Lower leg skin (tissue), 4 donors: ENCODE data around the gene NFKBIZ. TPM values are rescaled to one million over a fixed set of nuclear protein-coding genes. Genes with fewer than 3 reads are reported as not detected.

Source experiments
- DNase-seq, 2 donors: peaks; one replicate each; pipeline ENCODE4 v3.0.0-alpha.2; 2019; ENCODE audit warnings: low spot score in 2 of 2
- H3K4me3 ChIP-seq: fragments of 200-600 bp; sonication (generic); 2 replicates; pipeline ENCODE4 v1.5.1; 2017; ENCODE audit warnings: mild to moderate bottlenecking, low read depth; ENCODE audit not compliant: poor library complexity, severe bottlenecking
- CTCF ChIP-seq, 3 donors: fragments of 450-650 bp; IDR thresholded peaks; one replicate each; pipeline ENCODE4 v1.5.1; 2016; ENCODE audit warnings: antibody characterized with exemption in 3 of 3, mild to moderate bottlenecking in 3 of 3, moderate library complexity in 2 of 3
- POLR2A ChIP-seq, 2 donors: fragments of 450-650 bp; IDR thresholded peaks; one replicate each; pipeline ENCODE4 v1.6.1; 2016 to 2017; ENCODE audit warnings: antibody characterized with exemption in 2 of 2, mild to moderate bottlenecking in 1 of 2, moderate library complexity in 1 of 2
- WGBS, 2 donors: methylation state at CpG; one replicate each; pipeline ENCODE4 v1.1.5; 2018; 5-methylcytosine and 5-hydroxymethylcytosine counted together
- intact Hi-C: fragments of 100-400 bp; cut with DNase I; formaldehyde crosslinking; loops from one replicate; pipeline ENCODE4 v1.15.0; 2023; ENCODE audit warnings: low total_unique reads
- total RNA-seq, 4 donors: library from RNA; depleted of rRNA; stranded (reverse); fragments of >200 nt; gene quantifications; one replicate each; pipeline ENCODE4 v1.1.0, GENCODE V29; 2016

The NFKBIZ gene
- total RNA-seq, 4 donors from 2014 or later: 155 to 440 (median 310) TPM

GRCh38 chr3:101819649-101820206, 29.6 kb upstream of the NFKBIZ start:
- H3K4me3 ChIP-seq: no peak overlapping the region
- 83 to 91% methylated on average over 2 of the region's 2 CpGs for WGBS, 2 donors
- TF ChIP-seq CTCF (IDR thresholded peaks at IDR 0.05) (no peak), POLR2A (IDR thresholded peaks at IDR 0.05) (no peak)
- intact Hi-C loops: no loop called here
- DNase-seq: no peak

GRCh38 chr3:101821503-101821902, 27.8 kb upstream of the NFKBIZ start:
- DNase-seq: no peak
- intact Hi-C loops: no loop called here
- WGBS, 2 donors: 97 to 98% methylated on average over 19 of the region's 19 CpGs
- TF ChIP-seq CTCF (IDR thresholded peaks at IDR 0.05) (no peak), POLR2A (IDR thresholded peaks at IDR 0.05) (no peak)
- no peak overlapping the region for H3K4me3 ChIP-seq

GRCh38 chr3:101823525-101823924, 25.8 kb upstream of the NFKBIZ start:
- 62 to 67% methylated on average over 5 of the region's 5 CpGs for WGBS, 2 donors
- intact Hi-C loops: no loop called here
- DNase-seq: no peak
- H3K4me3 ChIP-seq: no peak overlapping the region
- TF ChIP-seq CTCF (IDR thresholded peaks at IDR 0.05): no peak
- TF ChIP-seq POLR2A (IDR thresholded peaks at IDR 0.05): no peak

DNA sequence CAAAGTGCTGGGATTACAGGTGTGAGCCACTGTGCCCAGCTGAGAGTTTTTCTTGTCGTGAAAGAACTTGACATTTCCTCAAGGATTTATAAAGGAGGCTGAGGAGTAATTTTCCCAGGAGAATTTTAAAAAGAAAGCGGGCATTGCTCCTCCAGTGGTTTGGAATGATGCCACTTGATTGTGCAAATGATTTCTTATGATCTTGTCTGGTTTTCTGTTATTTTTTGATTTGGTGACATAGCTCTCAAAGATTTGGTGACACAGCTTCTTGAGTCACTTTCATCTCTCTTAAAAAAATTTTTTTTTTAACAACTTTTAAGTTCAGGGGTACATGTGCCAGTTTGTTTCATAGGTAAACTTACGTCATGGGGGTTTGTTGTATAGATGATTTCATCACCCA, 24.6 kb upstream of the NFKBIZ start:
- intact Hi-C loops: loop anchor here (5.0 kb wide), 1 partner anchor 137 kb away; the partner anchor contains the start of gene RPL24
- DNase-seq: no peak
- no peak for TF ChIP-seq CTCF (IDR thresholded peaks at IDR 0.05)
- no peak for TF ChIP-seq POLR2A (IDR thresholded peaks at IDR 0.05)
- WGBS, 2 donors: 40 to 48% methylated on average over 3 of the region's 3 CpGs
- no peak overlapping the region for H3K4me3 ChIP-seq

DNA sequence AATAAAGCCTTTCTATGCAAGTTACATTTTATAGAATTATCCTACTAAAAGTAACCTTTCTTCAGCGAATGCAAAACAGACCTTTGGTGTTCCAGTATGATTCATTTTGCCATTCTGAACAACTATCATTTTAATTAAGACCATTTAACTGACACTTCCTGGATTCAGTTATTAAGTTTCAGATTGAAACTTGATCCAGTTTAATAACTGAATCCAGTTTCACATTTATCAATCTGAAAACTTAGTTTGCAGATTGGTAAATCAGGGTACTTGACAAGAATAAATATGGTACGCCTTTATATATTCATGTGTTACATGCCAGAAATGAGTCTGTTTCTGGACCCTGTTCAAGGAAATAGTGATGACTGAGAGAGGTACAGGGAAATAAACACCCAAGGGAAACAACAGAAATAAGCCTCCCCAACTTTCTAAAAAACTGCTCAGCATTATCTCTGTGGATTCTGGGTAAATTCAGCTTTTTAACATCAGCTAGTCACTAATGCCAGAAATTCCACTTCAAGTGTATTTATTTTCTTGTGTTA, 23.3 kb upstream of the NFKBIZ start:
- intact Hi-C loops: loop anchor here (5.0 kb wide), 1 partner anchor 139 kb away; the partner anchor contains the start of gene RPL24
- no peak overlapping the region for H3K4me3 ChIP-seq
- DNase-seq: no peak
- TF ChIP-seq POLR2A (IDR thresholded peaks at IDR 0.05): no peak
- TF ChIP-seq CTCF (IDR thresholded peaks at IDR 0.05): no peak
- 23% methylated on average over 2 of the region's 2 CpGs for WGBS, 2 donors
